Ectodermal cell (in vitro differentiated cells): ENCODE data around the gene CHGA.

ENCODE experiments used
- H3K27ac ChIP-seq: 2 replicates; pipeline ENCODE4 v1.7.0; 2013; ENCODE audit warnings: mild to moderate bottlenecking, low read depth, low read length; ENCODE audit not compliant: insufficient read depth, poor library complexity, severe bottlenecking
- H3K27me3 ChIP-seq: 2 replicates; pipeline ENCODE4 v1.7.0; 2013; ENCODE audit warnings: mild to moderate bottlenecking, low read length; ENCODE audit not compliant: insufficient read depth, control insufficient read depth, poor library complexity, severe bottlenecking
- H3K36me3 ChIP-seq: one replicate; pipeline ENCODE4 v1.7.0; 2013; ENCODE audit warnings: low read length; ENCODE audit not compliant: control insufficient read depth, insufficient read depth
- H3K4me1 ChIP-seq: one replicate; pipeline ENCODE4 v1.7.0; 2013; ENCODE audit warnings: low read length; ENCODE audit not compliant: control insufficient read depth, insufficient read depth
- H3K4me3 ChIP-seq: 2 replicates; pipeline ENCODE4 v1.7.0; 2013; ENCODE audit warnings: low read depth, low read length, control low read depth; ENCODE audit not compliant: insufficient read depth
- H3K9me3 ChIP-seq: 2 replicates; pipeline ENCODE4 v1.7.0; 2013; ENCODE audit warnings: mild to moderate bottlenecking, low read length, moderate library complexity; ENCODE audit not compliant: control insufficient read depth
- WGBS, 2 experiments: methylation state at CpG; one replicate each; pipeline ENCODE4 v1.1.7; 2013; ENCODE audit warnings: missing lambda C conversion rate in 2 of 2; 5-methylcytosine and 5-hydroxymethylcytosine counted together

CHGA gene

GRCh38 chr14:92967346-92967926, 44.5 kb downstream of the CHGA start:
- H3K4me3 ChIP-seq = no peak overlapping the region
- no peaks in the 10 kb centered on the region for H3K27me3 ChIP-seq
- no peaks in the 10 kb centered on the region for H3K36me3 ChIP-seq
- H3K9me3 ChIP-seq = no peaks in the 10 kb centered on the region
- no peak overlapping the region for H3K27ac ChIP-seq
- 98 to 100% methylated on average over 2 of the region's 2 CpGs for WGBS, 2 experiments
- no peaks in the 10 kb centered on the region for H3K4me1 ChIP-seq

DNA sequence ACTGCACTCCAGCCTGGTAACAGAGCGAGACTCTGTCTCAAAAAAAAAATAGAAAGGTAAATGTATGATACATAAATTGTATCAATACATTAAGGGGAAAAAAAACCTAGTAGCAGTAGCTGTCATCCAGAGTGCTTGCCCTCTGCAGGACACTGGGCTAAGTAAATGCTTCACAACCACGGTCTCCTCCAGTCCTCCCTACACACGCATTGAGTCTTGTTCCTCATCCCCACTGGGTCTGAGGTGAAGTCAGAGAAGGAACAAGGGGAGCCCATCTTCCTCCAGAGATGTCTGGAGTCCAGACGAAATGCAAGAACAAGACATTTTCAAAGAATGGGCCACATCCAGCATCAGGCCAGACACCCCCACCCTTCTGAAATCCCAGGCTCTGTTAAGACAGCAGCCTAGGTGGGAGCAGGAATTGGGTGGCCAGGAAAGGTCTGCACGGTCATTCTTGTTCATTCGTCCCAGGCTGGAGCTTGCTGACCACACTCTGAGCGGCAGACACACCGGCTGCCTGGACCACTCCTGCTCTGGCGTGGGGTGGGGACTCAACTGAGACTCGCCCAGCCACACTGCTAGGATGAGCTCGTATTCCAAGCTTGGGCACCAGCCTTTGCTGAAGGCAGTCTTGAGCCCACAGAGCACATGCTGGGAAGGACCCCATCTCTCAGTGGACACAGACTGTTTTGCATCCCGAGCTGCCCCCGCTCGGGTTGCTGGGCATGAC, 45.5 kb downstream of the CHGA start:
- H3K36me3 ChIP-seq = no peaks in the 10 kb centered on the region
- WGBS, 2 experiments = 92 to 93% methylated on average over 13 of the region's 14 CpGs
- H3K27ac ChIP-seq = no peak overlapping the region

GRCh38 chr14:92969430-92969829, 46.5 kb downstream of the CHGA start:
- no peak overlapping the region for H3K4me3 ChIP-seq
- 85 to 86% methylated on average over 10 of the region's 10 CpGs for WGBS, 2 experiments
- H3K27me3 ChIP-seq = no peaks in the 10 kb centered on the region
- H3K9me3 ChIP-seq = no peaks in the 10 kb centered on the region
- H3K4me1 ChIP-seq = no peaks in the 10 kb centered on the region
- H3K36me3 ChIP-seq = no peaks in the 10 kb centered on the region
- no peak overlapping the region for H3K27ac ChIP-seq

More for the DNA sequence above, 45.5 kb downstream of the CHGA start:
- Histone ChIP-seq H3K27me3 (no peaks in the 10 kb centered on the region), H3K9me3 (no peaks in the 10 kb centered on the region), H3K4me3 (no peak overlapping the region), H3K4me1 (no peaks in the 10 kb centered on the region)

DNA sequence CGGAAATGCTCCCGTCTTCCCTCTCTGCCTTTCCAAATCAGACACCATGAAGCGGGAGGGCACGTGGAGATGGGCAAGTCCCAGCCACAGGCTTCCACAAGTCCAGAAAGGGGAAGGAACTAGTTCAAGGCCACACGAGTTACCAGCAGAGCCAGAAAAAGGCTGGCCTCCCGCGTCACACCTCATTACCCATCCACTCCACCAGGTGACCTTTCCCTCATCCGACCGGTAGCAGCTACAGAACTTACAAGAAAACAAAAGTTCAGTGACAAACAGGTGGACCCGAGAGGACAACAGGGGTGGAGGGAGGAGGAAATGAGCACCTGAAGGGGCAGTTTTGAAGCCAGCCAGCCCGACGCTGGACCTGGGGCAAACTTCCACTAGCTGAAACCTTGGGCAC, 46.9 kb downstream of the CHGA start:
- H3K4me3 ChIP-seq = no peak overlapping the region
- no peaks in the 10 kb centered on the region for H3K27me3 ChIP-seq
- H3K27ac ChIP-seq = no peak overlapping the region
- H3K9me3 ChIP-seq = no peaks in the 10 kb centered on the region
- H3K4me1 ChIP-seq = no peaks in the 10 kb centered on the region
- H3K36me3 ChIP-seq = no peaks in the 10 kb centered on the region
- 85 to 86% methylated on average over 12 of the region's 12 CpGs for WGBS, 2 experiments

- 82 to 84% methylated on average over 12 of the region's 12 CpGs for WGBS, 2 experiments
Observed at GRCh38 chr14:92970271-92970670, 47.3 kb downstream of the CHGA start.

DNA sequence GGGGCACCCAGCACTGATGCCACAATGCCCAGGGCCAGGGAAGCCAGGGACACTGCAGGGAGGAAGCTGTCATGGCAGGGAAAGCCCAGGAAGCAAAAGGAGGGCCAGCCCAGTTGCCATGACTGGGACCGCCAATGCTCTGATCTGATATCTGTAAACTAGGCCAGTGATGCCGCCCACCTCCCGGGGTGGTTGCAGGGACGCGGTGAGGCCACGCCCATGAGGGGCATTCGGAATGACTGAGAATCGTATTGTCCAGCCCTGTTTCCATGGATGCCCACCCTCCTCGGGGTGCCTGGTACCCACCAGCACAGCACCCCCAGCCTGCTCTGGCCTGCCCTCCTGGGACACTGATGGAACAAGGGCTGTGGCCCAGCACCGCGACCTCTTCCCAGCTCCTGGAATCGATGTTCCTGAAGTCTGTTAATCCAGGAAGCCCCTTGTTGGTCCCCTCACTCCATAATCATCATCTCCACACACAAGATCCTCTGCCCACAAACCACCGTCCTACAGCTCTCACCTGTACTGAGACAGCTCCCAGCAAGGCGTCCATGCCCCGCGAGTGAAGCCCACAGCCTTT, 48.7 kb downstream of the CHGA start:
- Histone ChIP-seq H3K36me3 (no peaks in the 10 kb centered on the region), H3K9me3 (no peaks in the 10 kb centered on the region), H3K27me3 (no peaks in the 10 kb centered on the region), H3K4me3 (no peak overlapping the region), H3K4me1 (no peaks in the 10 kb centered on the region), H3K27ac (no peak overlapping the region)
- 91 to 92% methylated on average over 16 of the region's 16 CpGs for WGBS, 2 experiments

More at GRCh38 chr14:92970271-92970670, 47.3 kb downstream of the CHGA start:
- H3K36me3 ChIP-seq = no peaks in the 10 kb centered on the region
- no peaks in the 10 kb centered on the region for H3K9me3 ChIP-seq
- H3K27ac ChIP-seq = no peak overlapping the region
- no peak overlapping the region for H3K4me3 ChIP-seq
- H3K4me1 ChIP-seq = no peaks in the 10 kb centered on the region
- no peaks in the 10 kb centered on the region for H3K27me3 ChIP-seq

GRCh38 chr14:92973261-92973797, 50.4 kb downstream of the CHGA start:
- H3K27ac ChIP-seq = no peak overlapping the region
- 68 to 69% methylated on average over 12 of the region's 12 CpGs for WGBS, 2 experiments
- H3K4me1 ChIP-seq = no peaks in the 10 kb centered on the region
- H3K36me3 ChIP-seq = peaks cover under 1% of the 10 kb centered on the region
- H3K27me3 ChIP-seq = no peaks in the 10 kb centered on the region
- H3K9me3 ChIP-seq = no peaks in the 10 kb centered on the region
- no peak overlapping the region for H3K4me3 ChIP-seq

- WGBS, 2 experiments = 93 to 94% methylated on average over 9 of the region's 9 CpGs
- Histone ChIP-seq H3K4me1 (no peaks in the 10 kb centered on the region), H3K27ac (no peak overlapping the region), H3K27me3 (no peaks in the 10 kb centered on the region), H3K4me3 (no peak overlapping the region), H3K36me3 (peaks cover 5% of the 10 kb centered on the region), H3K9me3 (peaks cover 3% of the 10 kb centered on the region)
Observed at GRCh38 chr14:92973798-92974372, 50.9 kb downstream of the CHGA start.

DNA sequence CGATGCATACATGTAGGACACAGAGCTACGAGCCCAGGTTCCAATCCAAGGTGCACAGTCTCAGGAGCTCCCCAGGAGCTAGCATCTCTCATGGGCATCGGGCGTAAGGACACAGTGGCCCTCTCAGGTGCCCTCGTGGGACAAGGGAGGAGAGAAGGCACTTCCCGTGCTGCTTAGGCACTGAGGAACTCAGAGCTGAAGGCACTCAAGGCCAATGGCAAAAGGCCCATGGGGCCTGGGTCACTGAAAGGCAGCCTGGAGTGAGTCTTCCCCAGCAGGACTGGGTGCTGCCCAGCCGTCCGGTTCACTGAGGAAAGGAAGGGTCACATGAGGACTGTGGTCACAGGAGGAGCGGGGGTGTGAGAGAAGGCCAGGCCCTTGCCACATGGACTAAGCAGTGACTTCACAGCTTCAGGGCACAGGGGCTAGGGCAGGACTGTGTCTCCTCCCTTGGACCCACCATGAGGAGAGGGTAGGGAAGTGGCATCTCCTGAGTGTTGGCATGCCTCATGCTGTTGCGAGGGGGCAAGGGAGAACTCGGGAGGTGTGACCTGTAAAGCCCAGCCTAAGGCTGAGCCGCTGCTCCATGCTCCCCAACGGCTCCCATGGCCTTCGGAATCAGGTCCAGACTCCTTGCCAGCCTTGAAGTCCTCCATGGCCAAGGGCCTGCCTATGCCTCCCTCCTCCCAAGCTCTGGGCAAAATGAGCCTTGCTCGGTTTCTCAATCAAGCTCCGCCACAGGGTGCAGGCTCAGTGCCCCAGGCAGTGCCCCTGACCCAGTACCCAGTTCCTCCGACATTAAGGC, 51.8 kb downstream of the CHGA start:
- Histone ChIP-seq H3K27ac (no peak overlapping the region), H3K27me3 (no peaks in the 10 kb centered on the region), H3K9me3 (peaks cover 3% of the 10 kb centered on the region), H3K36me3 (peaks cover 5% of the 10 kb centered on the region), H3K4me3 (no peak overlapping the region), H3K4me1 (no peaks in the 10 kb centered on the region)
- 96% methylated on average over 17 of the region's 17 CpGs for WGBS, 2 experiments
